Measurements from ENCODE around the gene MYL11. TPM values are rescaled to one million over a fixed set of nuclear protein-coding genes. Genes with fewer than 3 reads are reported as not detected.
"Not testable (repeated sequence)": the region's sequence is repeated elsewhere in the genome, so short reads cannot be mapped to it uniquely, and the experiment has no call there.

MYL11 gene
- total RNA-seq (under 1 TPM in 2 of 4 donors, not detected in 2; 0.35 to 0.94 TPM), polyA plus RNA-seq (0.86 TPM)
- long read RNA-seq, donor 1 = 0 reads
- long read RNA-seq, donor 2, partial matches to known transcripts = 0 of 1 reads
- long read RNA-seq, donor 2, other reads (novel, unspliced or antisense) = 1 of 1 reads
- long read RNA-seq, donor 3, partial matches to known transcripts = 0 of 2 reads
- long read RNA-seq, donor 3, other reads (novel, unspliced or antisense) = 2 of 2 reads
- long read RNA-seq, donor 4 = 0 reads

DNA sequence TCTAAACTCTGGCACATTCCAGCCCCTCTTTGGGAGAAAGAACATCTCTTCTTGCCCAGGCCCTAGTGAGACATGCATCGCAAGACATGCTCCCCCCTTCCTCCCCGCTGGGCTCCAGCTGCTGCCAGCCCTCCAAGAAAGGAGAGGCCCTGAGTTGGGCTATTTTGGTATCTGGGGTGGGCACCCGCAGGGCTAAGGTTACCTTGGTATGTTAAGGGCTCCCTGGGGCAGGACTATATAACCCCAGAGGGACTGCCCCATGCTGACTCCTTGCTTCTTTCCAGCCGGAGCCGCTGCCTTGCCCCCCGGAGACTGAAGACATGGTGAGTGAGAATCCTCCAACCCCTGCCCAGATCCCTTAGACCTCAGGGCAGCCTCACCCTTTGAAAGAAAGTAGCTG, at the start of gene MYL11:
Gene MYL11 (plus strand): TSS at position 265 of the 400 bp plus-strand sequence. CDS start 56 bp downstream, at position 321.
- no peaks in the 10 kb centered on the region for H3K27me3 ChIP-seq (ENCODE audit: control insufficient read depth, insufficient read depth)
- peaks cover 6% of the 10 kb centered on the region for H3K4me1 ChIP-seq (ENCODE audit: control insufficient read depth, insufficient read depth, low read length)
- H3K9me3 ChIP-seq (ENCODE audit: control insufficient read depth, low read length) = no peaks in the 10 kb centered on the region
- no peak within 1 kb of the TSS for H3K4me3 ChIP-seq (ENCODE audit: low read length)
- intact Hi-C loops (cut with DNase I) = no loop called here
- 85% methylated on average over 6 of the region's 6 CpGs for WGBS
- ATAC-seq (no peak), DNase-seq (peak in 1 of 3 donors; percentile 44)
- no peak within 1 kb of the TSS for H3K27ac ChIP-seq (ENCODE audit: low read length)

GRCh38 chr16:30334473-30334989, 40.1 kb upstream of the MYL11 start:
- H3K9me3 ChIP-seq (ENCODE audit: control insufficient read depth, low read length); H3K4me1 ChIP-seq (ENCODE audit: control insufficient read depth, insufficient read depth, low read length); intact Hi-C loops (cut with DNase I); H3K27me3 ChIP-seq (ENCODE audit: control insufficient read depth, insufficient read depth): not testable (repeated sequence)
- under 1% methylated on average over 24 of the region's 33 CpGs for WGBS
- DNase-seq (peak; percentile 88 to 94 (median 94)), ATAC-seq (peak; percentile 98)
- Histone ChIP-seq H3K27ac (ENCODE audit: low read length) (peak overlapping the region; percentile 93), H3K4me3 (ENCODE audit: low read length) (peak overlapping the region; percentile 60)

- H3K4me1 ChIP-seq (ENCODE audit: control insufficient read depth, insufficient read depth, low read length); intact Hi-C loops (cut with DNase I); H3K27me3 ChIP-seq (ENCODE audit: control insufficient read depth, insufficient read depth); H3K9me3 ChIP-seq (ENCODE audit: control insufficient read depth, low read length): not testable (repeated sequence)
- Histone ChIP-seq H3K27ac (ENCODE audit: low read length) (peak overlapping the region; percentile 93), H3K4me3 (ENCODE audit: low read length) (peak overlapping the region; percentile 60)
- ATAC-seq = peak; percentile 96
- DNase-seq = peak; percentile 90 to 97 (median 95)
- WGBS = under 1% methylated on average over 70 of the region's 70 CpGs
These were observed 39.5 kb upstream of the MYL11 start for GRCh38 chr16:30335028-30335597.

- Histone ChIP-seq H3K4me3 (ENCODE audit: low read length) (peak overlapping the region; percentile 32), H3K27ac (ENCODE audit: low read length) (peak overlapping the region; percentile 13), H3K27me3 (ENCODE audit: control insufficient read depth, insufficient read depth) (no peaks in the 10 kb centered on the region), H3K4me1 (ENCODE audit: control insufficient read depth, insufficient read depth, low read length) (no peaks in the 10 kb centered on the region), H3K9me3 (ENCODE audit: control insufficient read depth, low read length) (no peaks in the 10 kb centered on the region)
- DNase-seq (peak in 2 of 3 donors; percentile 68 to 69), ATAC-seq (peak; percentile 43 to 46)
- 49% methylated on average over 17 of the region's 17 CpGs for WGBS
- intact Hi-C loops (cut with DNase I) = no loop called here
These were observed 38.8 kb upstream of the MYL11 start for GRCh38 chr16:30335598-30336474.

- 97% methylated on average over 10 of the region's 10 CpGs for WGBS
These were observed 36.6 kb upstream of the MYL11 start for GRCh38 chr16:30337964-30338357.

GRCh38 chr16:30338715-30339114, 35.9 kb upstream of the MYL11 start:
- intact Hi-C loops (cut with DNase I); H3K27ac ChIP-seq (ENCODE audit: low read length); H3K9me3 ChIP-seq (ENCODE audit: control insufficient read depth, low read length); H3K27me3 ChIP-seq (ENCODE audit: control insufficient read depth, insufficient read depth); ATAC-seq; H3K4me1 ChIP-seq (ENCODE audit: control insufficient read depth, insufficient read depth, low read length); DNase-seq; H3K4me3 ChIP-seq (ENCODE audit: low read length): not testable (repeated sequence)
- whole genome bisulfite sequencing = 69% methylated on average over 4 of the region's 5 CpGs

More at GRCh38 chr16:30337964-30338357, 36.6 kb upstream of the MYL11 start:
- H3K9me3 ChIP-seq (ENCODE audit: control insufficient read depth, low read length); H3K4me1 ChIP-seq (ENCODE audit: control insufficient read depth, insufficient read depth, low read length); H3K27ac ChIP-seq (ENCODE audit: low read length); H3K4me3 ChIP-seq (ENCODE audit: low read length); H3K27me3 ChIP-seq (ENCODE audit: control insufficient read depth, insufficient read depth); ATAC-seq; intact Hi-C loops (cut with DNase I): not testable (repeated sequence)
- DNase-seq = peak in 1 of 3 donors; percentile 33

GRCh38 chr16:30340621-30341020, 34.0 kb upstream of the MYL11 start:
- intact Hi-C loops (cut with DNase I) = no loop called here
- Histone ChIP-seq H3K27ac (ENCODE audit: low read length) (no peak overlapping the region), H3K27me3 (ENCODE audit: control insufficient read depth, insufficient read depth) (no peaks in the 10 kb centered on the region), H3K4me1 (ENCODE audit: control insufficient read depth, insufficient read depth, low read length) (no peaks in the 10 kb centered on the region), H3K9me3 (ENCODE audit: control insufficient read depth, low read length) (no peaks in the 10 kb centered on the region), H3K4me3 (ENCODE audit: low read length) (no peak overlapping the region)
- ATAC-seq = no peak
- no peak for DNase-seq
- WGBS = 87% methylated on average over 13 of the region's 13 CpGs

DNA sequence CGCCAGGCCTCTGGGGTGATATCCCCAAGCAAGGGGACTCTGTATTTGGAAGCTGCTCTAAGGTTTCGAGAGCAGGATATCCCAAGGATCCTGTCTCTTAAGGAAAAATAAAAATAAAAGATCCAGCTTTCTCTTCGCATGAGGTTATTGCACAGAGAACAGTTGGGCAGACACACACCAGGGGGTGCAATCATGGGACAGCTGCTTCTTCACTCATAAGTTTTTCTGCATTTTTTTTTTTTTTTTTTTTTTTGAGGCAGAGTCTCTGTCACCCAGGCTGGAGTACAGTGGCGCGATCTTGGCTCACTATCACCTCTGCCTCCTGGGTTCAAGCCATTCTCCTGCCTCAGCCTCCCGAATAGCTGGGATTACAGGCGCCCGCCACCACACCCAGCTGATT, 32.6 kb upstream of the MYL11 start:
- intact Hi-C loops (cut with DNase I); DNase-seq; ATAC-seq: not testable (repeated sequence)

GRCh38 chr16:30342751-30343490, 31.7 kb upstream of the MYL11 start:
- 91% methylated on average over 32 of the region's 32 CpGs for WGBS
- ATAC-seq = no peak
- H3K9me3 ChIP-seq (ENCODE audit: control insufficient read depth, low read length) = no peaks in the 10 kb centered on the region
- intact Hi-C loops (cut with DNase I) = no loop called here
- H3K4me3 ChIP-seq (ENCODE audit: low read length) = no peak overlapping the region
- DNase-seq = peak in 1 of 3 donors; percentile 45
- H3K27ac ChIP-seq (ENCODE audit: low read length) = no peak overlapping the region
- no peaks in the 10 kb centered on the region for H3K27me3 ChIP-seq (ENCODE audit: control insufficient read depth, insufficient read depth)
- no peaks in the 10 kb centered on the region for H3K4me1 ChIP-seq (ENCODE audit: control insufficient read depth, insufficient read depth, low read length)

More for the DNA sequence above, 32.6 kb upstream of the MYL11 start:
- H3K4me3 ChIP-seq (ENCODE audit: low read length); H3K27me3 ChIP-seq (ENCODE audit: control insufficient read depth, insufficient read depth); H3K9me3 ChIP-seq (ENCODE audit: control insufficient read depth, low read length); H3K4me1 ChIP-seq (ENCODE audit: control insufficient read depth, insufficient read depth, low read length); H3K27ac ChIP-seq (ENCODE audit: low read length): not testable (repeated sequence)
- 92% methylated on average over 8 of the region's 8 CpGs for WGBS

DNA sequence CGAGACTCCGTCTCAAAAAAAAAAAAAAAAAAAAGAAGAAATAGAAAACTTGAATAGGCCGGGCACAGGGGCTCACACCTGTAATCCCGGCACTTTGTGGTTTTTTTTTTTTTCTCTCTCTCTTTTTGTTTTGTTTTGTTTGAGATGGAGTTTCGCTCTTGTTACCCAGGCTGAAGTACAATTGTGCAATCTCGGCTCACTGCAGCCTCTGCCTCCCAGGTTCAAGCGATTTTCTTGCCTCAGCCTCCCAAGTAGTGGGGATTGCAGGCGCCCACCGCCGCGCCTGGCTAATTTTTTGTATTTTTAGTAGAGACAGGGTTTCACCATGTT, 31.1 kb upstream of the MYL11 start:
- H3K27ac ChIP-seq (ENCODE audit: low read length); H3K4me1 ChIP-seq (ENCODE audit: control insufficient read depth, insufficient read depth, low read length); intact Hi-C loops (cut with DNase I); H3K9me3 ChIP-seq (ENCODE audit: control insufficient read depth, low read length); DNase-seq; H3K27me3 ChIP-seq (ENCODE audit: control insufficient read depth, insufficient read depth); H3K4me3 ChIP-seq (ENCODE audit: low read length); ATAC-seq: not testable (repeated sequence)
- WGBS = 94% methylated on average over 11 of the region's 11 CpGs
